MM.1S (cell line): ENCODE results near the gene AP4S1.

Experiments
- CTCF ChIP-seq: fragments of 300-600 bp; sonication (generic); IDR thresholded peaks from 2 replicates; pipeline ENCODE4 v1.5.1; 2016; ENCODE audit warnings: antibody characterized with exemption, low read length, mixed read lengths
- EZH2 ChIP-seq: fragments of 300-600 bp; sonication (generic); optimal IDR thresholded peaks from 2 replicates; pipeline ENCODE3; 2017; ENCODE audit warnings: low read depth, mild to moderate bottlenecking, antibody characterized with exemption, low read length, mixed read lengths

- TF ChIP-seq CTCF (no peak), EZH2 (no peak)
Measured at GRCh38 chr14:31090883-31091764, 65.7 kb downstream of the AP4S1 start.
